ES-I3 (cell line): ENCODE results near the gene SELENOP.
"Not testable (repeated sequence)": the region's sequence is repeated elsewhere in the genome, so short reads cannot be mapped to it uniquely, and the experiment has no call there.

ENCODE experiments used
- H3K36me3 ChIP-seq: 2 replicates; pipeline ENCODE4 v1.6.1; 2013; ENCODE audit warnings: mild to moderate bottlenecking, low read length, control low read depth, moderate library complexity; ENCODE audit not compliant: insufficient read depth
- H3K4me1 ChIP-seq: 2 replicates; pipeline ENCODE4 v1.6.1; 2013; ENCODE audit warnings: mild to moderate bottlenecking, control low read depth, low read length; ENCODE audit not compliant: insufficient read depth
- H3K9ac ChIP-seq: 2 replicates; pipeline ENCODE4 v1.6.1; 2013; ENCODE audit warnings: low read depth, mild to moderate bottlenecking, low read length, moderate library complexity
- H3K9me3 ChIP-seq: 2 replicates; pipeline ENCODE4 v1.6.1; 2013; ENCODE audit warnings: mild to moderate bottlenecking, low read length, moderate library complexity; ENCODE audit not compliant: control insufficient read depth, insufficient read depth

The SELENOP gene

GRCh38 chr5:42840269-42840668 is 28.6 kb upstream of the SELENOP start:
- H3K4me1 ChIP-seq, result no peaks in the 10 kb centered on the region
- H3K9ac ChIP-seq, result no peak overlapping the region
- H3K9me3 ChIP-seq, result no peaks in the 10 kb centered on the region
- no peaks in the 10 kb centered on the region for H3K36me3 ChIP-seq

- Histone ChIP-seq H3K36me3 (no peaks in the 10 kb centered on the region), H3K9ac (no peak overlapping the region), H3K9me3 (no peaks in the 10 kb centered on the region), H3K4me1 (no peaks in the 10 kb centered on the region)
Measured at GRCh38 chr5:42839196-42839595, 27.5 kb upstream of the SELENOP start.

- H3K36me3 ChIP-seq, result no peaks in the 10 kb centered on the region
- H3K9ac ChIP-seq, result no peak overlapping the region
- no peaks in the 10 kb centered on the region for H3K9me3 ChIP-seq
- H3K4me1 ChIP-seq, result no peaks in the 10 kb centered on the region
Measured at GRCh38 chr5:42837601-42838000, 25.9 kb upstream of the SELENOP start.

GRCh38 chr5:42836070-42836769 is 24.5 kb upstream of the SELENOP start:
- Histone ChIP-seq H3K9me3 (no peaks in the 10 kb centered on the region), H3K36me3 (no peaks in the 10 kb centered on the region), H3K9ac (no peak overlapping the region), H3K4me1 (no peaks in the 10 kb centered on the region)

- Histone ChIP-seq H3K4me1 (no peaks in the 10 kb centered on the region), H3K9ac (no peak overlapping the region), H3K36me3 (no peaks in the 10 kb centered on the region), H3K9me3 (no peaks in the 10 kb centered on the region)
Measured at GRCh38 chr5:42832060-42832459, 20.4 kb upstream of the SELENOP start.

- no peak overlapping the region for H3K9ac ChIP-seq
- no peaks in the 10 kb centered on the region for H3K9me3 ChIP-seq
- no peaks in the 10 kb centered on the region for H3K36me3 ChIP-seq
- no peaks in the 10 kb centered on the region for H3K4me1 ChIP-seq
Measured at GRCh38 chr5:42830924-42831323, 19.2 kb upstream of the SELENOP start.

GRCh38 chr5:42828671-42829070 is 17.0 kb upstream of the SELENOP start:
- no peaks in the 10 kb centered on the region for H3K36me3 ChIP-seq
- H3K4me1 ChIP-seq, result no peaks in the 10 kb centered on the region
- no peaks in the 10 kb centered on the region for H3K9me3 ChIP-seq
- H3K9ac ChIP-seq, result no peak overlapping the region

- no peak overlapping the region for H3K9ac ChIP-seq
- no peaks in the 10 kb centered on the region for H3K36me3 ChIP-seq
- no peaks in the 10 kb centered on the region for H3K9me3 ChIP-seq
- H3K4me1 ChIP-seq, result no peaks in the 10 kb centered on the region
Measured at GRCh38 chr5:42826757-42827515, 15.2 kb upstream of the SELENOP start.

GRCh38 chr5:42825422-42826148 is 13.9 kb upstream of the SELENOP start:
- Histone ChIP-seq H3K9ac (no peak overlapping the region), H3K4me1 (no peaks in the 10 kb centered on the region), H3K36me3 (no peaks in the 10 kb centered on the region), H3K9me3 (no peaks in the 10 kb centered on the region)

GRCh38 chr5:42824347-42824976 is 12.8 kb upstream of the SELENOP start:
- no peaks in the 10 kb centered on the region for H3K4me1 ChIP-seq
- no peaks in the 10 kb centered on the region for H3K36me3 ChIP-seq
- no peak overlapping the region for H3K9ac ChIP-seq

GRCh38 chr5:42822548-42822947 is 10.9 kb upstream of the SELENOP start:
- Histone ChIP-seq H3K9me3 (no peaks in the 10 kb centered on the region), H3K36me3 (no peaks in the 10 kb centered on the region), H3K9ac (no peak overlapping the region), H3K4me1 (no peaks in the 10 kb centered on the region)

More at GRCh38 chr5:42824347-42824976, 12.8 kb upstream of the SELENOP start:
- H3K9me3 ChIP-seq, result no peaks in the 10 kb centered on the region

GRCh38 chr5:42819745-42820144 is 8.1 kb upstream of the SELENOP start:
- Histone ChIP-seq H3K4me1 (no peaks in the 10 kb centered on the region), H3K9me3 (no peaks in the 10 kb centered on the region), H3K36me3 (no peaks in the 10 kb centered on the region), H3K9ac (no peak overlapping the region)

- H3K4me1 ChIP-seq, result peaks cover 14% of the 10 kb centered on the region
- not testable (repeated sequence) for H3K9me3 ChIP-seq, H3K36me3 ChIP-seq, H3K9ac ChIP-seq
Measured at GRCh38 chr5:42816546-42816945, 4.9 kb upstream of the SELENOP start.

GRCh38 chr5:42813533-42813932 is 1.8 kb upstream of the SELENOP start:
- H3K9ac ChIP-seq, result no peak overlapping the region
- peaks cover 14% of the 10 kb centered on the region for H3K4me1 ChIP-seq
- H3K9me3 ChIP-seq, result no peaks in the 10 kb centered on the region
- no peaks in the 10 kb centered on the region for H3K36me3 ChIP-seq
